Right atrium auricular region (tissue), 2 donors: Measurements from ENCODE around the gene TEX47. TPM values are rescaled to one million over a fixed set of nuclear protein-coding genes. Genes with fewer than 3 reads are reported as not detected.

Source experiments
- DNase-seq: peaks from one replicate; pipeline ENCODE4 v3.0.0-alpha.2; 2019; ENCODE audit warnings: low spot score
- H3K27ac ChIP-seq, 2 donors: fragments of 200-600 bp; sonication (generic); 1 replicate in 1 of 2; 2 replicates in 1 of 2; pipeline ENCODE4 v1.5.1; 2016 to 2019
- H3K27me3 ChIP-seq, 2 donors: fragments of 200-600 bp; sonication (generic); one replicate each; pipeline versions ENCODE4 v1.5.1 to v1.6.0; 2017 to 2019
- H3K36me3 ChIP-seq: fragments of 200-600 bp; sonication (generic); one replicate; pipeline ENCODE4 v1.5.1; 2016
- H3K4me1 ChIP-seq, 2 donors: fragments of 200-600 bp; sonication (generic); one replicate each; pipeline versions ENCODE4 v1.5.1 to v1.6.0; 2017 to 2019
- H3K4me3 ChIP-seq, 2 donors: fragments of 200-600 bp; sonication (generic); 1 replicate in 1 of 2; 2 replicates in 1 of 2; pipeline ENCODE4 v1.5.1; 2017 to 2019; ENCODE audit warnings: mild to moderate bottlenecking in 1 of 2, moderate library complexity in 1 of 2
- H3K9me3 ChIP-seq, 2 donors: fragments of 200-600 bp; sonication (generic); one replicate each; pipeline ENCODE4 v1.5.1; 2019
- CTCF ChIP-seq, 2 donors: fragments of 200-600 bp; sonication (generic); IDR thresholded peaks; one replicate each; pipeline ENCODE4 v1.5.1; 2019; ENCODE audit warnings: antibody characterized with exemption in 2 of 2
- total RNA-seq, 2 donors: library from RNA; depleted of rRNA; stranded (reverse); fragments of >200 nt; gene quantifications; one replicate each; pipeline ENCODE4 v1.1.0, GENCODE V29; 2016

TEX47 gene
- total RNA-seq, result not detected

- H3K36me3 ChIP-seq, result no peaks in the 10 kb centered on the region
- DNase-seq, result no peak
- no peaks in the 10 kb centered on the region for H3K27me3 ChIP-seq
- H3K4me3 ChIP-seq, result no peak within 1 kb of the TSS
- H3K4me1 ChIP-seq, result no peaks in the 10 kb centered on the region
- no peak within 1 kb of the TSS for H3K27ac ChIP-seq
- TF ChIP-seq CTCF (IDR thresholded peaks at IDR 0.05), result no peak
- no peaks in the 10 kb centered on the region for H3K9me3 ChIP-seq
Observed at GRCh38 chr7:88795553-88795952, at the start of gene TEX47. TEX47 (minus strand) TSS chr7:88795737; CDS start chr7:88794942, 795 bp downstream.

GRCh38 chr7:88845091-88845490 is 49.6 kb upstream of the TEX47 start:
- no peak for TF ChIP-seq CTCF (IDR thresholded peaks at IDR 0.05)
- no peaks in the 10 kb centered on the region for H3K36me3 ChIP-seq
- no peak overlapping the region for H3K27ac ChIP-seq
- H3K4me3 ChIP-seq, result no peak overlapping the region
- no peaks in the 10 kb centered on the region for H3K9me3 ChIP-seq
- no peaks in the 10 kb centered on the region for H3K4me1 ChIP-seq
- DNase-seq, result no peak
- H3K27me3 ChIP-seq, result no peaks in the 10 kb centered on the region

GRCh38 chr7:88842201-88842600 is 46.7 kb upstream of the TEX47 start:
- H3K9me3 ChIP-seq, result no peaks in the 10 kb centered on the region
- H3K4me3 ChIP-seq, result no peak overlapping the region
- no peak for DNase-seq
- TF ChIP-seq CTCF (IDR thresholded peaks at IDR 0.05), result no peak
- no peak overlapping the region for H3K27ac ChIP-seq
- no peaks in the 10 kb centered on the region for H3K27me3 ChIP-seq
- H3K36me3 ChIP-seq, result no peaks in the 10 kb centered on the region
- no peaks in the 10 kb centered on the region for H3K4me1 ChIP-seq

GRCh38 chr7:88835147-88835728 is 39.7 kb upstream of the TEX47 start:
- TF ChIP-seq CTCF (IDR thresholded peaks at IDR 0.05), result peak in 1 of 2 donors; percentile 46
- Histone ChIP-seq H3K4me3 (no peak overlapping the region), H3K9me3 (no peaks in the 10 kb centered on the region), H3K27ac (no peak overlapping the region), H3K36me3 (no peaks in the 10 kb centered on the region), H3K27me3 (no peaks in the 10 kb centered on the region), H3K4me1 (no peaks in the 10 kb centered on the region)
- DNase-seq, result no peak

GRCh38 chr7:88826222-88826621 is 30.7 kb upstream of the TEX47 start:
- H3K4me1 ChIP-seq, result no peaks in the 10 kb centered on the region
- H3K36me3 ChIP-seq, result no peaks in the 10 kb centered on the region
- TF ChIP-seq CTCF (IDR thresholded peaks at IDR 0.05), result no peak
- no peaks in the 10 kb centered on the region for H3K27me3 ChIP-seq
- no peak overlapping the region for H3K27ac ChIP-seq
- no peak for DNase-seq
- H3K4me3 ChIP-seq, result no peak overlapping the region
- H3K9me3 ChIP-seq, result no peaks in the 10 kb centered on the region

- no peak for TF ChIP-seq CTCF (IDR thresholded peaks at IDR 0.05)
- Histone ChIP-seq H3K27me3 (no peaks in the 10 kb centered on the region), H3K36me3 (no peaks in the 10 kb centered on the region), H3K9me3 (no peaks in the 10 kb centered on the region), H3K27ac (no peak overlapping the region), H3K4me1 (no peaks in the 10 kb centered on the region), H3K4me3 (no peak overlapping the region)
- DNase-seq, result no peak
Observed at GRCh38 chr7:88818552-88818951, 23.0 kb upstream of the TEX47 start.
